K562 (cell line): Measurements from ENCODE around the gene TCF12. TPM values are rescaled to one million over a fixed set of nuclear protein-coding genes. Genes with fewer than 3 reads are reported as not detected.
"Not testable (repeated sequence)": the region's sequence is repeated elsewhere in the genome, so short reads cannot be mapped to it uniquely, and the experiment has no call there.

Experiments used
- ATAC-seq: fragments of 200-7000 bp; cut with Tn5 transposase; 3 replicates; pipeline ENCODE4 v1.9.1; 2020; ENCODE audit warnings: moderate library complexity
- BruUV-seq: library from RNA; stranded (reverse); fragments of 400-500 nt; replicated peaks from 2 replicates; lab custom pipeline; 2021; lab: Mats Ljungman, UMichigan
- CTCF ChIA-PET: fragments of 300-600 bp; formaldehyde crosslinking; extraction: SDS; loops from one replicate; lab custom pipeline; 2021; ENCODE audit warnings: low intra/inter-chr PET ratio; lab: Yijun Ruan, JAX
- POLR2A ChIA-PET: fragments of 300-600, 350-650 bp; sonication (Branson Sonifier 250); formaldehyde crosslinking; extraction: SDS; loops from one replicate; lab custom pipeline; 2021; ENCODE audit warnings: antibody characterized with exemption, inconsistent platforms; lab: Yijun Ruan, JAX
- DNase-seq, 4 experiments: peaks; one replicate each; pipeline versions ENCODE4 v3.0.0 to v3.0.0-alpha.2; 2011 to 2018; ENCODE audit warnings: low spot score in 3 of 4, mixed read lengths in 3 of 4; ENCODE audit errors: extremely low read depth in 1 of 4
- FAIRE-seq: peaks from 2 replicates; lab custom pipeline; 2011; peaks lifted over from hg19 to GRCh38; lab: Jason Lieb, UNC
- H2AFZ ChIP-seq: 2 replicates; pipeline ENCODE4 v1.6.0; 2011; ENCODE audit warnings: low read depth, low read length, control low read depth, inconsistent platforms
- H3K27ac ChIP-seq: fragments of 200-600 bp; 3 replicates; pipeline ENCODE4 v1.8.0; 2011; ENCODE audit warnings: low read depth, mild to moderate bottlenecking, control low read depth, inconsistent platforms, low read length, moderate library complexity, mixed read lengths; ENCODE audit errors: extremely low read depth
- H3K27me3 ChIP-seq, 2 experiments: fragments of 300-600 bp in 1 of 2; 2 replicates in 1 of 2; 3 replicates in 1 of 2; pipeline versions ENCODE4 v1.6.0 to v1.8.0; 2011; ENCODE audit warnings: inconsistent platforms in 2 of 2, low read length in 2 of 2, mild to moderate bottlenecking in 1 of 2, mixed read lengths in 1 of 2, moderate library complexity in 1 of 2; ENCODE audit not compliant: control insufficient read depth in 2 of 2, insufficient read depth in 2 of 2
- H3K36me3 ChIP-seq: fragments of 300-600 bp; 3 replicates; pipeline ENCODE4 v1.8.0; 2011; ENCODE audit warnings: mild to moderate bottlenecking, low read length, inconsistent platforms; ENCODE audit not compliant: control insufficient read depth, insufficient read depth
- H3K4me1 ChIP-seq, 2 experiments: fragments of 200-600 bp in 1 of 2; replicated peaks in 1 of 2; 2 replicates in 1 of 2; 3 replicates in 1 of 2; pipeline versions ENCODE4 v1.5.1 to v1.8.0; 2011; ENCODE audit warnings: inconsistent platforms in 2 of 2, low read length in 2 of 2, mild to moderate bottlenecking in 1 of 2, mixed read lengths in 1 of 2, moderate library complexity in 1 of 2; ENCODE audit not compliant: control insufficient read depth in 2 of 2, insufficient read depth in 2 of 2
- H3K4me2 ChIP-seq: 2 replicates; pipeline ENCODE4 v1.6.1; 2011; ENCODE audit warnings: low read length, control low read depth, inconsistent platforms, mixed read lengths; ENCODE audit not compliant: insufficient read depth
- H3K4me3 ChIP-seq: fragments of 200-600 bp; sonication (generic), shearing (Covaris generic); 2 replicates; pipeline ENCODE4 v1.5.1; 2016; ENCODE audit warnings: control low read depth, inconsistent platforms
- H3K79me2 ChIP-seq: fragments of 200-600 bp; 3 replicates; pipeline ENCODE4 v1.8.0; 2011; ENCODE audit warnings: low read length, inconsistent platforms; ENCODE audit not compliant: control insufficient read depth, insufficient read depth
- H3K9ac ChIP-seq, 2 experiments: 2 replicates each; pipeline versions ENCODE4 v1.6.0 to v1.6.1; 2011; ENCODE audit warnings: low read depth in 2 of 2, low read length in 2 of 2, control low read depth in 1 of 2, inconsistent platforms in 1 of 2, mild to moderate bottlenecking in 1 of 2, mixed read lengths in 1 of 2; ENCODE audit not compliant: insufficient read depth in 1 of 2
- H3K9me1 ChIP-seq: one replicate; pipeline ENCODE4 v1.6.0; 2011; ENCODE audit warnings: inconsistent platforms, mild to moderate bottlenecking, low read length, moderate library complexity; ENCODE audit not compliant: control insufficient read depth, insufficient read depth
- H3K9me3 ChIP-seq: replicated peaks from 2 replicates; pipeline ENCODE4 v1.5.1; 2011; ENCODE audit warnings: low read depth, low read length, inconsistent platforms; ENCODE audit not compliant: control insufficient read depth, insufficient read depth
- H4K20me1 ChIP-seq: replicated peaks from 2 replicates; pipeline ENCODE4 v1.6.1; 2011; ENCODE audit warnings: low read length, inconsistent platforms, mixed read lengths; ENCODE audit not compliant: control insufficient read depth, insufficient read depth
- ASH1L ChIP-seq: fragments of 450-650 bp; IDR thresholded peaks from 2 replicates; pipeline ENCODE4 v1.6.1; 2018; ENCODE audit warnings: borderline replicate concordance, mild to moderate bottlenecking, low read depth; ENCODE audit not compliant: partially characterized antibody
- CBX5 ChIP-seq: IDR thresholded peaks from 2 replicates; pipeline ENCODE4 v1.6.1; 2014; ENCODE audit warnings: low read depth, borderline replicate concordance
- CHD2 ChIP-seq: IDR thresholded peaks from 2 replicates; pipeline ENCODE4 v1.6.1; 2011; ENCODE audit warnings: low read depth, low read length
- HDAC2 ChIP-seq: fragments of 450-650 bp; IDR thresholded peaks from 2 replicates; pipeline ENCODE4 v1.6.1; 2016; ENCODE audit warnings: mild to moderate bottlenecking
- HSF4 ChIP-seq: fragments of 250-450 bp; sonication (Bioruptor Pico); IDR thresholded peaks from 2 replicates; pipeline ENCODE4 v2.1.2; 2022; ENCODE audit warnings: mild to moderate bottlenecking, moderate library complexity, borderline replicate concordance
- MTF1 ChIP-seq: fragments of 250-450 bp; sonication (Bioruptor Pico); IDR thresholded peaks from 2 replicates; pipeline ENCODE4 v1.9.0; 2021; ENCODE audit warnings: moderate library complexity, mild to moderate bottlenecking, inconsistent platforms, borderline replicate concordance
- TRIM28 ChIP-seq: fragments of 450-650 bp; IDR thresholded peaks from 2 replicates; pipeline ENCODE4 v1.6.1; 2017
- WGBS: fragments of 100-300 bp; shearing (Covaris generic); methylation state at CpG from one replicate; pipeline ENCODE4 v1.1.6; 2016; ENCODE audit warnings: low coverage, mixed read lengths; ENCODE audit not compliant: insufficient coverage; ENCODE audit errors: missing lambda C conversion rate; 5-methylcytosine and 5-hydroxymethylcytosine counted together
- in situ Hi-C: fragments of 300-500 bp; cut with MboI; formaldehyde crosslinking; loops from 4 replicates; pipeline ENCODE4 v1.15.0; 2018; ENCODE audit warnings: inconsistent platforms, mixed read lengths
- intact Hi-C: fragments of 100-400 bp; cut with micrococcal nuclease; formaldehyde crosslinking; loops from 2 replicates; pipeline ENCODE4 v1.14.2; 2022
- polyA plus RNA-seq, 8 experiments: library from polyadenylated mRNA; depleted of rRNA in 4 of 8; stranded (reverse) in 5 of 8; unstranded in 3 of 8; fragments of >200 nt; fragmentation: Nextera tagmentation in 2 of 8; fragmentation: Illumina TruSeq in 1 of 8; extraction: Ambion mirVana in 2 of 8; extraction: Trizol in 1 of 8; gene quantifications; 2 replicates each; pipeline versions ENCODE4 v1.2.1 to v1.2.3, GENCODE V29; 2011 to 2014; ENCODE audit warnings: inconsistent platforms in 1 of 8, missing spikeins in 1 of 8
- total RNA-seq, 7 experiments: library from RNA; depleted of rRNA in 6 of 7; stranded (reverse); fragments of >200 nt in 6 of 7; fragmentation: Illumina TruSeq in 2 of 7; extraction: Trizol in 2 of 7; gene quantifications; 2 replicates each; pipeline versions ENCODE4 v1.2.1 to v1.2.3, GENCODE V29; 2011 to 2021; ENCODE audit warnings: low replicate concordance in 1 of 7
- TF ChIP-seq, protein P1 (sequence below): fragments of 450-650 bp; IDR thresholded peaks from 2 replicates; pipeline ENCODE4 v1.6.1; 2018; ENCODE audit not compliant: partially characterized antibody
- TF ChIP-seq, protein P2 (sequence below): sonication (generic); formaldehyde crosslinking; IDR thresholded peaks from 2 replicates; pipeline ENCODE4 v1.8.1; 2022; ENCODE audit warnings: missing genetic modification reagents
- TF ChIP-seq, protein P3 (sequence below): fragments of 250-450 bp; sonication (Bioruptor Pico); IDR thresholded peaks from 2 replicates; pipeline ENCODE4 v1.8.0; 2022; ENCODE audit warnings: inconsistent platforms, mild to moderate bottlenecking, moderate library complexity, borderline replicate concordance

Gene TCF12
- total and polyA plus RNA-seq, 9 of the 15 experiments (the other 6 are each of a cell fraction or from before 2014, with no cell fraction given): 10.5 to 132 (median 52.9) TPM

GRCh38 chr15:57014896-57015295 is 96.5 kb downstream of the TCF12 start:
- H3K4me2 ChIP-seq, CTCF ChIA-PET, FAIRE-seq, in situ Hi-C loops, ATAC-seq, H3K4me1 ChIP-seq, DNase-seq, H3K4me3 ChIP-seq, H4K20me1 ChIP-seq, H2AFZ ChIP-seq, H3K9ac ChIP-seq, H3K27ac ChIP-seq, H3K36me3 ChIP-seq, H3K9me3 ChIP-seq, BruUV-seq, H3K27me3 ChIP-seq, POLR2A ChIA-PET, H3K9me1 ChIP-seq: not testable (repeated sequence)
- intact Hi-C loops: loop anchor here (5.0 to 10.0 kb wide), 3 partner anchors 122 to 292 kb away; no protein-coding TSS in a partner anchor
- H3K79me2 ChIP-seq: peaks cover 59% of the 10 kb centered on the region
- 84% methylated on average over 5 of the region's 5 CpGs for WGBS

DNA sequence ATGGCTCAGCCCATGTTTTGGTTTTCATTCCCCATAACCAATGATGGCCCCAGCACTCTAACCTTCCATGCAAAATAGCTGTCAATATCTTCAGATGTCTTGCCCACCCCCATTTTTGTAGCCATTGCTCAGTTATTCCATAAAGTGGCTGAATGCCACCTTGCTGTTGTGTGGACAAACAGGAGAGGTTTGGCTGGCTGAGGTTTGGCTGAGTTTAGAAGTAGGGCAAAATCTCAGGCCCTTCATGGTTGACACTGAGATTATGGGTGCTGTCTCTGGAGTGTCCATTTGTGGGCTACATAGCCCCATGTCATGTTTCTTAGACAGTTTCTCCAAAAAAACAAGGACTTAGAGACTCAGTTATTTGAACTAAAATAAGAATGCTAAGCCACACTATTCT is 96.9 kb downstream of the TCF12 start:
- Histone ChIP-seq H3K4me3 (no peak overlapping the region), H3K4me1 (peaks cover 0 to 3% of the 10 kb centered on the region in 2 experiments; a peak in 2 of 5 replicates), H3K27ac (no peak overlapping the region), H3K79me2 (peaks cover 63% of the 10 kb centered on the region), H3K9me3 (no peaks in the 10 kb centered on the region), H3K36me3 (no peaks in the 10 kb centered on the region), H4K20me1 (no peaks in the 10 kb centered on the region; the same call in 1 of the 2 replicates), H2AFZ (no peak overlapping the region), H3K27me3 (no peaks in the 10 kb centered on the region), H3K4me2 (no peak overlapping the region), H3K9me1 (no peaks in the 10 kb centered on the region), H3K9ac (no peak overlapping the region)
- ChIA-PET POLR2A (no interaction called here), CTCF (no interaction called here)
- intact Hi-C loops (loop anchor here (5.0 to 10.0 kb wide), 3 partner anchors 122 to 292 kb away; no protein-coding TSS in a partner anchor), in situ Hi-C loops (no loop called here)
- DNase-seq (no peak), FAIRE-seq (no peak), ATAC-seq (no peak)
- no TSS peak for BruUV-seq
- TF ChIP-seq, protein P1, sequence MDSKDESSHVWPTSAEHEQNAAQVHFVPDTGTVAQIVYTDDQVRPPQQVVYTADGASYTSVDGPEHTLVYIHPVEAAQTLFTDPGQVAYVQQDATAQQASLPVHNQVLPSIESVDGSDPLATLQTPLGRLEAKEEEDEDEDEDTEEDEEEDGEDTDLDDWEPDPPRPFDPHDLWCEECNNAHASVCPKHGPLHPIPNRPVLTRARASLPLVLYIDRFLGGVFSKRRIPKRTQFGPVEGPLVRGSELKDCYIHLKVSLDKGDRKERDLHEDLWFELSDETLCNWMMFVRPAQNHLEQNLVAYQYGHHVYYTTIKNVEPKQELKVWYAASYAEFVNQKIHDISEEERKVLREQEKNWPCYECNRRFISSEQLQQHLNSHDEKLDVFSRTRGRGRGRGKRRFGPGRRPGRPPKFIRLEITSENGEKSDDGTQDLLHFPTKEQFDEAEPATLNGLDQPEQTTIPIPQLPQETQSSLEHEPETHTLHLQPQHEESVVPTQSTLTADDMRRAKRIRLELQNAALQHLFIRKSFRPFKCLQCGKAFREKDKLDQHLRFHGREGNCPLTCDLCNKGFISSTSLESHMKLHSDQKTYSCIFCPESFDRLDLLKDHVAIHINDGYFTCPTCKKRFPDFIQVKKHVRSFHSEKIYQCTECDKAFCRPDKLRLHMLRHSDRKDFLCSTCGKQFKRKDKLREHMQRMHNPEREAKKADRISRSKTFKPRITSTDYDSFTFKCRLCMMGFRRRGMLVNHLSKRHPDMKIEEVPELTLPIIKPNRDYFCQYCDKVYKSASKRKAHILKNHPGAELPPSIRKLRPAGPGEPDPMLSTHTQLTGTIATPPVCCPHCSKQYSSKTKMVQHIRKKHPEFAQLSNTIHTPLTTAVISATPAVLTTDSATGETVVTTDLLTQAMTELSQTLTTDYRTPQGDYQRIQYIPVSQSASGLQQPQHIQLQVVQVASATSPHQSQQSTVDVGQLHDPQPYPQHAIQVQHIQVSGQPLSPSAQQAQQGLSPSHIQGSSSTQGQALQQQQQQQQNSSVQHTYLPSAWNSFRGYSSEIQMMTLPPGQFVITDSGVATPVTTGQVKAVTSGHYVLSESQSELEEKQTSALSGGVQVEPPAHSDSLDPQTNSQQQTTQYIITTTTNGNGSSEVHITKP: no peak
- TF ChIP-seq MTF1 (CRISPR knock-in tag) (no peak), CHD2 (no peak), TRIM28 (no peak), HSF4 (CRISPR knock-in tag) (no peak), ASH1L (no peak), CBX5 (no peak), HDAC2 (no peak)
- TF ChIP-seq, protein P2, sequence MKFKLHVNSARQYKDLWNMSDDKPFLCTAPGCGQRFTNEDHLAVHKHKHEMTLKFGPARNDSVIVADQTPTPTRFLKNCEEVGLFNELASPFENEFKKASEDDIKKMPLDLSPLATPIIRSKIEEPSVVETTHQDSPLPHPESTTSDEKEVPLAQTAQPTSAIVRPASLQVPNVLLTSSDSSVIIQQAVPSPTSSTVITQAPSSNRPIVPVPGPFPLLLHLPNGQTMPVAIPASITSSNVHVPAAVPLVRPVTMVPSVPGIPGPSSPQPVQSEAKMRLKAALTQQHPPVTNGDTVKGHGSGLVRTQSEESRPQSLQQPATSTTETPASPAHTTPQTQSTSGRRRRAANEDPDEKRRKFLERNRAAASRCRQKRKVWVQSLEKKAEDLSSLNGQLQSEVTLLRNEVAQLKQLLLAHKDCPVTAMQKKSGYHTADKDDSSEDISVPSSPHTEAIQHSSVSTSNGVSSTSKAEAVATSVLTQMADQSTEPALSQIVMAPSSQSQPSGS (CRISPR knock-in tag): no peak
- TF ChIP-seq, protein P3, sequence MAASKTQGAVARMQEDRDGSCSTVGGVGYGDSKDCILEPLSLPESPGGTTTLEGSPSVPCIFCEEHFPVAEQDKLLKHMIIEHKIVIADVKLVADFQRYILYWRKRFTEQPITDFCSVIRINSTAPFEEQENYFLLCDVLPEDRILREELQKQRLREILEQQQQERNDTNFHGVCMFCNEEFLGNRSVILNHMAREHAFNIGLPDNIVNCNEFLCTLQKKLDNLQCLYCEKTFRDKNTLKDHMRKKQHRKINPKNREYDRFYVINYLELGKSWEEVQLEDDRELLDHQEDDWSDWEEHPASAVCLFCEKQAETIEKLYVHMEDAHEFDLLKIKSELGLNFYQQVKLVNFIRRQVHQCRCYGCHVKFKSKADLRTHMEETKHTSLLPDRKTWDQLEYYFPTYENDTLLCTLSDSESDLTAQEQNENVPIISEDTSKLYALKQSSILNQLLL (CRISPR knock-in tag): no peak
